Measurements from ENCODE around the gene ZNF627.
"Not testable (repeated sequence)": the region's sequence is repeated elsewhere in the genome, so short reads cannot be mapped to it uniquely, and the experiment has no call there.

ZNF627 gene

GRCh38 chr19:11624069-11624463 is 26.8 kb downstream of the ZNF627 start:
- no peak for DNase-seq (ENCODE audit: low spot score)

GRCh38 chr19:11626252-11626651 is 29.0 kb downstream of the ZNF627 start:
- DNase-seq (ENCODE audit: low spot score) = no peak

DNA sequence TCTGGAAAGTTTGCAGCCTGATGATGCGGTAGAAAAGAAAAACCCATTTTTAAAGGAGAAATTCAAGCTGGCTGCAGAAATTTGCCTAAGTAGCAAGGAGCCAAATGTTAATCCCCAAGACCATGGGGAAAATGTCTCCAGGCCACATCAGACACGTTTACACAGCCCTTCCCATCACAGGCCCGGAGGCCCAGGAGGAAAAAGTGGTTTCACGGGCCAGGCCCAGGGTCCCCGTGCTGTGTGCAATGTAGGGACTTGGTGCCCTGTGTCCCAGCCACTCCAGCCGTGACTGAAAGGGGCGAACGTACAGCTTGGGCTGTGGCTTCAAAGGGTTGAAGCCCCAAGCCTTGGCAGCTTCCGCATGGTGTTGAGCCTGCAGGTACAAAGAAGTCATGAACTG is 35.9 kb downstream of the ZNF627 start:
- DNase-seq (ENCODE audit: low spot score) = no peak

DNA sequence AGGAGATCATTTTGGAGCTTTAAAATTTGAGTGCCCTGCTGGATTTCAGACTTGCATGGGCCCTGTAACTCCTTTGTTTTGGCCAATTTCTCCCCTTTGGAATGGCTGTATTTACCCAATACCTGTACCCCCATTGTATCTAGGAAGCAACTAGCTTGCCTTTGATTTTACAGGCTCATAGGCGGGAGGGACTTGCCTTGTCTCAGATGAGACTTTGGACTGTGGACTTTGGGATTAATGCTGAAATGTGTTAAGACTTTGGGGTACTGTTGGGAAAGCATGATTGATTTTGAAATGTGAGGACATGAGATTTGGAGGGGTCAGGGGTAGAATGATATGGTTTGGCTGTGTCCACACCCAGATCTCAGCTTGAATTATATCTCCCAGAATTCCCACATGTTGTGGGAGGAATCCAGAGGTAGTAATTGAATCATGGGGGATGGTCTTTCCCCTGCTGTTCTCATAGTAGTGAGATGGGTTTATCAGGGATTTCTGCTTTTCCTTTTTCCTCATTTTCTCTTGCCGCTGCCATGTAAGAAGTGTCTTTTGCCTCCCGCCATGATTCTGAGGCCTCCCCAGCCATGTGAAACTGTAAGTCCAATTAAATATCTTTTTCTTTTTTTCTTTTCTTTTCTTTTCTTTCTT is 36.9 kb downstream of the ZNF627 start:
- DNase-seq (ENCODE audit: low spot score) = not testable (repeated sequence)

DNA sequence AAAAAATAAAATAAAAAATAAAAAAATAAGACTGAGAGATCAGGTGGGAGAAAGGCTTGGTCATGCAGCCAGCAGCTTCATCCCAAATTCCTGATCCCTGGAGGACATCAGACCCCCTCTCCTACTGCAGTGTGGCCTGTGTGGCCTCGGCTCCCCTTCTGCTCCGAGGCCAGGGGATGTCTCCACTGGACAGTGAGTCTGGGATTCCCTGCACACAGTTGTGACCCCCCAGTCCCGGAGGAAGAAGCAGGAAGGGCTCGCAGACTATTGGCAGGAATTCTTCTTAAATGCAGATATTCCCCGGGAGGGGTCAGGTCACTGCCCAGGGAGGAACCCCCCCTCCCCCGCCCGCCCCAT is 41.9 kb downstream of the ZNF627 start:
- DNase-seq (ENCODE audit: low spot score) = no peak

GRCh38 chr19:11639602-11640471 is 42.6 kb downstream of the ZNF627 start:
- peak; percentile 91 for DNase-seq (ENCODE audit: low spot score)

- DNase-seq (ENCODE audit: low spot score) = no peak
Measured at GRCh38 chr19:11641244-11641643, 44.0 kb downstream of the ZNF627 start.

- DNase-seq (ENCODE audit: low spot score) = no peak
Measured at GRCh38 chr19:11642902-11643301, 45.6 kb downstream of the ZNF627 start.

DNA sequence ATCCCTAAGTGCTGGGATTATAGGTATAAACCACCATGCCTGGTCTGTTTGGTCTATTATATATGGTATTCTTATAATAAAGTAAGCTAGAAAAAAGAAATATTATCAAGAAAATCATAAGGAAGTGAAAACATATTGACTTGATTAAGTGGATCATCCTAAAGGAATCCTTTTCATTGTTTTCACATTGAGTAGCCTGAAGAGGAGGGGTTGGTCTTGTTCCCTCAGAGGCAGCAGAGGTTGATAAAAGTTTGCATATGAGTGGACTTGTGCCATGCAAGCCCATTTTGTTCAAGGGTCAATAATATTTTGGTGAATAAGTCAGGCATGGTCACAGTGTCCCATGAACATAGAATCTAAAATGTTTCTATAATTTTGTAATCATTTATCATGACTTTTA is 52.7 kb downstream of the ZNF627 start:
- DNase-seq (ENCODE audit: low spot score) = no peak

GRCh38 chr19:11651062-11651461 is 53.8 kb downstream of the ZNF627 start:
- no peak for DNase-seq (ENCODE audit: low spot score)

DNA sequence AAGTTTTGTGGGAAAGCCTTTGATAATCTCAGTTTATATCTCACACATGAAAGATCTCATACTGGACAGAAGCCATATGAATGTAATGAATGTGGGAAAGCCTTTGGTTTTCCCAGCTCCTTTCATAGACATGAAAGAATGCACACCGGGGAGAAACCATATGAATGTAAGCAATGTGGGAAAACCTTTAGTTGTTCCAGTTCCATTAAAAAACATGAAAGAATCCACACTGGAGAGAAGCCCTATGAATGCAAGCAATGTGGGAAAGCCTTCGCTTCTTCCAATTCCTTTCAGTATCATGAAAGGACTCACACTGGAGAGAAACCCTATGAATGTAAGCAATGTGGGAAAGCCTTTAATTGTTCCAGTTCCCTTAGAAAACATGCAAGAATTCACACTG is 54.8 kb downstream of the ZNF627 start:
- DNase-seq (ENCODE audit: low spot score) = no peak

DNA sequence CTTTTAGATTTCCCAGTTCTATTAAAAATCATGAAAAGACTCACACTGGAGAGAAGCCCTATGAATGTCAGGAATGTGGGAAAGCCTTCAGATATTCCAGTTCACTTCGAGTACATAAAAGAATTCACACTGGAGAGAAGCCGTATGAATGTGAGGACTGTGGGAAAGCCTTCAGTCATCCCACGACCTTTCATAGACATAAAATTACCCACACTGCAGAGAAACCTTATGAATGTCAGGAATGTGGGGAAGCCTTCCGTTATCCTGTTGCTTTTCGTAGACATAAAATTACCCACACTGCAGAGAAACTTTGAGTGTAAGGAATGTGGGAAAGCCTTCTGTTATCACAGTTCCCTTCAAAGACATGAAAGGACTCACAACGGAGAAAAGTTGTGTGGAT is 55.2 kb downstream of the ZNF627 start:
- DNase-seq (ENCODE audit: low spot score) = no peak

- DNase-seq (ENCODE audit: low spot score) = no peak
Measured at GRCh38 chr19:11656535-11656934, 59.3 kb downstream of the ZNF627 start.

DNA sequence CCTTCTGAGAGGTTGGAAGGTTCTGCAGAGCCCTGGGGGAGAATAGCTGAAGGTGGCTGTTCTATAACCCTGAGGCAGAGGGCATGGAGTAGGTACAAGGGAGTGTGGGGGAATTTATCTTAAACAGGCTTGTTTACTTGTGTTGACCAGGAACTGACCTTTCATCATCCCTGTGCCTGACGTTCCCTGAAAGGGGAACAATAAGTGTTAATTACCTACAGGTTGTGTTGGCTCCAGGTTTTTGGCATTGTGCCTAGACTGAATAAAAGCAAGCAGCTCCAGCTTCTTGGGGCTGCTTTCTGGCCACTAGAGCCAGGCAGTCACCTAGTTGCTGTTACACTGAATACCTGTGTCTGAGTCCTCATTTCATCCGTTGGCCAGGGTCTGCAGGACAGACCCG is 60.0 kb downstream of the ZNF627 start:
- DNase-seq (ENCODE audit: low spot score) = no peak

- no peak for DNase-seq (ENCODE audit: low spot score)
Measured at GRCh38 chr19:11658970-11659369, 61.7 kb downstream of the ZNF627 start.

GRCh38 chr19:11659612-11660011 is 62.3 kb downstream of the ZNF627 start:
- no peak for DNase-seq (ENCODE audit: low spot score)

DNA sequence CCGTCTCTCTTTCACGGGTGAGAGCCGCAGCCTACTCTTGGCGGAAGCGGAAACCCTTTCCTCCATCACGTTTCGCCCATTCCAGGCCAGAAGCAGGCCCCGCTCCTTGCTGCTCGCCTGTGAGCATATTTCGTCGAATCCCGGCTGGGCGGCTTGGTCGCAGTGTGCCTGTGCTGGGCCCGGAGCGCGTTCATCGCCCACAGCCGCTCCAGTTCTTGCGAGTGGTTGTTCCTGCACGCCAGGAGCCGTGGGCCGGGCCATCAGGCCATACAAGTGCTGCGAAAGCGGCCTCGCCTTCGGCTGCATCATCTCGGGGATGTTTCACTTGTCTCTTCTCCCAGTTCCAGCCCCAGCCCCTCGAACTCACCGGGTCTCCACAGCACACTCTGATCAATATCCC is 65.0 kb downstream of the ZNF627 start:
- no peak for DNase-seq (ENCODE audit: low spot score)

GRCh38 chr19:11663181-11663591 is 65.9 kb downstream of the ZNF627 start:
- no peak for DNase-seq (ENCODE audit: low spot score)
